NCI-H2081 (cell line): ENCODE measurements around the gene REC114.

Experiments
- DNase-seq, 2 experiments: peaks; one replicate each; lab custom pipeline; 2025; lab: John Stamatoyannopoulos, UW

REC114 gene

DNA sequence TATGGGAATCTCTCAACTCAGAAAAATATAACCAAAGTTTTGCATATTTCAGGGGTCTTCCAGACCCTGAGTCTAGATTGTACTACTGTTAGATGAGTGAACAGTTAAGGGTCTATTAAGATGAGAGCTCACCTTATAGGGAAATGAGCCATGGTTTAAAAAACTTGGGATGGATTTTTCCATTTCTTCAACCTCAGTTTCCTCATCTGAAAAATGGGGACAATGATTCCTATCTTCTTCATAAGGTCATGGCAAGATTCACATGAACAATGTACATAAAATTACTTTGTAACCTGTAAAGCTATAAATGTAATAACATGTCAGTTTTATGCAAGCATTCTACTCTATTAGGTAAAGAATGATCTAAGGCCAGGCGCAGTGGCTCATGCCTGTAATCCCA, 161.5 kb downstream of the REC114 start:
- DNase-seq = no peak

DNA sequence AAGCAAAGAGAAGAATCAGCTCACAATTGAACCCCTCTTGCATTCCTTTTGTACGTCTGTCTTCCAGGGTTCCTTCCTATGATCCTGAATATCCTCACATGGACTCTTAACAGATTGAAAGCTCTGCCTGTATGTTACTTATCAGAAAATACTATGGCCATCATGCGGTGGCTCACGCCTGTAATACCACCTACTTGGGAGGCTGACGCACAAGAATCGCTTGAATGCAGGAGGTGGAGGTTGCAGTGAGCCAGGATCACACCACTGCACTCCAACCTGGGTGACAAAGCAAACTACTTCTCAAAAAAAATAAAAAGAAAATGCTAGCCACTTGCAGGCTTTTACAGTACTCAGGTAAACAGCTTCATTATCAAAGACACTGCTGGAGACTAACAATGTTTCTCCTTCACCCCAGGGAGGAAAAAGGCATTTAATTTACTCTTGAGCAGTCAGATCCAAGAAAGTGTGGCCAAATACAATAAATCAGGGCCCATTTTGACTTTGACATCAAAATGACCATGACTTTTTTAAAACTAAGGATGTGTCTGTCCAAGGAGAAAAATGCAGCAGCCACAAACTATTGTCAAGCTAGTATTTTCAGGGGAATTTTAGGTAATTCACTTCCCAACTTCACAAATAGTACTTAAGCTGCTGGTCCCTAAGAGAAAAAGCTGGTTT, 162.9 kb downstream of the REC114 start:
- DNase-seq = peak in 1 of 2 experiments; percentile 23

DNA sequence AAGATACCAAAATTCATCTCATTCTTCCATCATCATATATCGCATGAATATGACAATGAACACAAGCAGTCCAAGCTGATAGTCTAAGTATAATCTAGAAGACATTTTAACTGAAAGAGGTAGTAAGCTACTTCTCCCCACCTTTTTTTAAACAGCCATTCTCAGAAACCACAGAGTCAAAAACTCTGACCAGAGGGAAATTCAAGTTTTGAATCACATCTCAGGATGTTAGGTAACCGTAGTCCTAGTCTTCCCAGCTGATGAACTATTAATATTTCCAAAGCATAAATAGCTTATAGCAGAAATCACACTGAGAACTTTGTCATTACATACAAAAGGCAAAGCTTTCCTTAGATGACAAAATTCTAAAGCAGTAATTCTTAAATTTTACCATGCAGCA, 164.4 kb downstream of the REC114 start:
- DNase-seq = no peak

DNA sequence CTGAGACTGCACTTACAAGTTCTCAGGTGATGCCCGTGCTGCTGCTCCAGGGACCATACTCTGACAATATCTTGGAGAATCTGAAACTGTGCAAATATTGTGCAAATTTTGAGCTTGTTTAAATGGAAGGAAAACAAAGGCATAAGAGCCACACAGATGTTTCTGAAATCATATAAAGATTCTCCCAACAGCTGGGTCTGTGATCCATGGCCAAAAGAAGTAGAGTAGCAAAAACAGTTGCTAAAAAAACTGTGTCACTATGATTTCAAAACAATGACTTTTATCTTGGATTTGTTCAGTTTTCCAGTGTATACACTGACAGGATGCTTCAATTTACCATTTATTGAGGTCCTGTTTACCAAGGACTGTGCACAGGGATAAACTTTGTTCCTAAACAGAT, 164.9 kb downstream of the REC114 start:
- DNase-seq = no peak

DNA sequence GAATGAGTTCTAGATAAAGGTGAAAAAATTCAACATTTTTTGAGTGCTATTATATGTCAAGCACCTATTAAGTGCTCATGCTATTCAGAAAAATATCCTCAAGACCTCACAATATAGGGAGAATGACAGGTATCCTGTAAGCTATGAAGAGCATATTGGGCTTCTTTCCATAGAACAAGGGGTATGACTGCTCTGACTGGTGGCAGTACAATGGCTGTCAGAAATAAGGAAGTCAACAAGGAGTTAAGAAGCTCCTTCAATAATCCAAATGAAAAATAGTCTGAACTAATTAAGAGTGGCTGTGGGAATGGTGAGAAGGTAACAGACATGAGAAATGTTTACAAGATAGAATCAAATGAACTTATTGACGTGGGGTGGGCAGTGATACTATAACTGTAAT, 165.5 kb downstream of the REC114 start:
- DNase-seq = no peak

- no peak for DNase-seq
Measured at GRCh38 chr15:73608941-73609340, 166.0 kb downstream of the REC114 start.
